ENCODE data around the gene MAP4K2. TPM values are rescaled to one million over a fixed set of nuclear protein-coding genes. Genes with fewer than 3 reads are reported as not detected.
A peak's percentile ranks its signal among the peaks of the same experiment; 100 is the strongest.

Gene MAP4K2
- total RNA-seq, 1 donor from 2014 or later, result 6.8 TPM

DNA sequence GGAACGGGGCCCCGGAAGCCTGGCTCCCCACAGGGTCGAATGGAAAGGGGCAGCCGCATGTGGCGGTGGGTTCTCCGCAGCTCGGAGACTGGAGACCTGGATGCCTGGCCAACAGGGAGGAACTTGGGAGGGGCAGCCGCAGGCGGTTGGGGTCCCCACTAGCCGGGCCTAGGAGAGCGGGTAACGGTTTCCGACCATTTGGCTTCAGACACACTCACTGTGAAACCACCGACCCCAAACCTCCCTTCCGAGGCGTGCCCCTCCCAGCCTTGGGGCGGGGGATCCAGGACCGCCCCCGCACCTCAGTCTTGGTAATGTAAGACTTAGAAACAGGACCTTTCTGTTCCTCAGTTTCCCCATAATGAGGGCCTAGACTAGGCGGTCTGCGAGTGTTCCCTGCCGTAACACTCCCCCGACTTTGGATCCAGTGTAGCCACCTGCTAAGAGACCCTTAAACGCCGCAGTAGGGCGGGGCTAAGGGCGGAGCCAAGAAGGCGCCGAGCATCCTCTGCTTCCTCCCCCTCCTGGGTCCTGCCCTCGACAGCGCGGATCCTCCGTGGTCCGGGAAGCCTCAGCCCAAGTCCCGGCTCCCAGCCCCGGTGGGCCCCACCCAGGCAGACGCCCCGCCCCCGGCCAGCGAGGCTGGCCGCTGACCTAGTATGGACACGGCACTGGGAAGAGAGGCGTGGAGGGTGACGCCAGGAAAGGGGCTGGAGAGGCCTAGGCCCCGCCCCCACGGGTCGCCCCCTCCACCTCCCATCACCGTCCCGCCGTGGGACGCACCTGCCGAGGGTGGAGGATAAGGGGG is 57.3 kb downstream of the MAP4K2 start:
- Histone ChIP-seq H3K36me3 (ENCODE audit: control insufficient read depth, insufficient read depth, low read length) (no peaks in the 10 kb centered on the region), H3K27me3 (ENCODE audit: control insufficient read depth, insufficient read depth, low read length) (peaks cover 37% of the 10 kb centered on the region), H3K4me3 (ENCODE audit: low read depth, low read length) (no peak overlapping the region)
- DNase-seq (ENCODE audit: low read depth) (no peak), FAIRE-seq (no peak)
- TF ChIP-seq CTCF (IDR thresholded peaks at IDR 0.05; ENCODE audit: insufficient read depth, low read length, severe bottlenecking), result no peak

- no peak for TF ChIP-seq CTCF (IDR thresholded peaks at IDR 0.05; ENCODE audit: insufficient read depth, low read length, severe bottlenecking)
- FAIRE-seq (no peak), DNase-seq (ENCODE audit: low read depth) (no peak)
- H3K36me3 ChIP-seq (ENCODE audit: control insufficient read depth, insufficient read depth, low read length), result no peaks in the 10 kb centered on the region
- H3K27me3 ChIP-seq (ENCODE audit: control insufficient read depth, insufficient read depth, low read length), result peaks cover 41% of the 10 kb centered on the region
- H3K4me3 ChIP-seq (ENCODE audit: low read depth, low read length), result no peak overlapping the region
These were observed 57.9 kb downstream of the MAP4K2 start for GRCh38 chr11:64745189-64745520.

GRCh38 chr11:64744544-64745188 is 58.3 kb downstream of the MAP4K2 start:
- Histone ChIP-seq H3K4me3 (ENCODE audit: low read depth, low read length) (no peak overlapping the region), H3K36me3 (ENCODE audit: control insufficient read depth, insufficient read depth, low read length) (no peaks in the 10 kb centered on the region), H3K27me3 (ENCODE audit: control insufficient read depth, insufficient read depth, low read length) (peaks cover 43% of the 10 kb centered on the region)
- no peak for TF ChIP-seq CTCF (IDR thresholded peaks at IDR 0.05; ENCODE audit: insufficient read depth, low read length, severe bottlenecking)
- FAIRE-seq (no peak), DNase-seq (ENCODE audit: low read depth) (no peak)

GRCh38 chr11:64743591-64744543 is 59.1 kb downstream of the MAP4K2 start, which contains the start of gene RASGRP2:
TSS of gene RASGRP2 (minus strand) at chr11:64744142. CDS start at chr11:64742866, 1,276 bp downstream.
- no peak for FAIRE-seq
- peak; percentile 75 for TF ChIP-seq CTCF (IDR thresholded peaks at IDR 0.05; ENCODE audit: insufficient read depth, low read length, severe bottlenecking)
- Histone ChIP-seq H3K27me3 (ENCODE audit: control insufficient read depth, insufficient read depth, low read length) (peaks cover 43% of the 10 kb centered on the region), H3K36me3 (ENCODE audit: control insufficient read depth, insufficient read depth, low read length) (no peaks in the 10 kb centered on the region), H3K4me3 (ENCODE audit: low read depth, low read length) (no peak within 1 kb of the TSS)
- no peak for DNase-seq (ENCODE audit: low read depth)

DNA sequence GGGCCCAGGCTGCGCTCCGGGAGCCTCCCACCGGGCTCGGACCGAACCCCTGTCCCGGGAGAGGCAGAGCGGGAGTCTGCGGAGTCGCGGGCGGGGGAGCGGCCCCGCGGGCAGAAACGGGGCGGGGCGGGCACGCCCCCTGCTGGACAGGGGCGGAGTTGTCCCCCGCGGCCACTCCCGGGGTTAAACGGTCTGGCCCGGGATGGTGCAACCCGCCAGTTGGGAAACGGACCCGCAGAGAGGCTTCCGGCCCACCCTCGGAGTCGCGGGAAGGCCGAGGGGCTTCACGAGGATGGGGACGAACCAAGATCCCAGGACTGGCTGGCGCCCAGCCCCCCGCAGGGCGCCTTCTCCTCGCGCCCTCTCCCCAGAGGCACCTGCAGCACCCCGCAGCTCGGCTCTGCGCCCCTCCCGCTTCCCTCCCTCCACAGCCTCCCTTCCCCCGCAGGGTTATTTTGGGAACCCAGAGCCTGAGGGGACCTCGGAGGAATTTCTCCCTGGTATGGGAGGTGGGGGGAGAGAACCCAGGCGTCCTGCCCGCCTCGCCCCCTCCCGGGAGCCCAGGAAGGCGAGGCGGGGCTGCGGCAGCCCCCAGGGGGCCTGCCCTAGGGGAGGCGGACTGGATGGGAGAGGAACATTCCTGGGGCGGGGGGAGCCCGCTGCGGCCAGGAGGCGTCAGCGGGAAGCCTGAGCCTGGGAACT is 60.0 kb downstream of the MAP4K2 start:
- FAIRE-seq (no peak), DNase-seq (ENCODE audit: low read depth) (no peak)
- H3K27me3 ChIP-seq (ENCODE audit: control insufficient read depth, insufficient read depth, low read length), result peaks cover 43% of the 10 kb centered on the region
- peak overlapping the region; percentile 27 for H3K4me3 ChIP-seq (ENCODE audit: low read depth, low read length)
- peak; percentile 88 for TF ChIP-seq CTCF (IDR thresholded peaks at IDR 0.05; ENCODE audit: insufficient read depth, low read length, severe bottlenecking)
- no peaks in the 10 kb centered on the region for H3K36me3 ChIP-seq (ENCODE audit: control insufficient read depth, insufficient read depth, low read length)

Measured in bronchial epithelial cell (primary cell).